WERI-Rb-1 (cell line): ENCODE measurements around the gene RDH11.

Experiments used
- DNase-seq: peaks from one replicate; pipeline ENCODE4 v3.0.0-alpha.2; 2020
- H3K27ac ChIP-seq: fragments of 250-450 bp; sonication (Bioruptor Pico); 2 replicates; pipeline ENCODE4 v1.5.1; 2020; ENCODE audit warnings: mild to moderate bottlenecking, moderate library complexity
- H3K27me3 ChIP-seq: fragments of 250-450 bp; sonication (Bioruptor Pico); 2 replicates; pipeline ENCODE4 v1.5.1; 2021; ENCODE audit warnings: mild to moderate bottlenecking, low read depth, moderate library complexity; ENCODE audit not compliant: insufficient read depth, severe bottlenecking
- H3K36me3 ChIP-seq: fragments of 250-450 bp; sonication (Bioruptor Pico); 2 replicates; pipeline ENCODE4 v1.5.1; 2020; ENCODE audit warnings: mild to moderate bottlenecking, moderate library complexity
- H3K4me3 ChIP-seq: 2 replicates; pipeline ENCODE4 v1.5.1; 2011; ENCODE audit warnings: low read depth, mild to moderate bottlenecking, control low read depth, low read length
- H3K9me3 ChIP-seq: fragments of 250-450 bp; sonication (Bioruptor Pico); 2 replicates; pipeline ENCODE4 v1.5.1; 2021; ENCODE audit warnings: mild to moderate bottlenecking, moderate library complexity; ENCODE audit not compliant: severe bottlenecking
- CTCF ChIP-seq: IDR thresholded peaks from 2 replicates; pipeline ENCODE4 v1.5.1; 2011; ENCODE audit warnings: low read depth, mild to moderate bottlenecking, control low read depth, inconsistent platforms, low read length

RDH11 gene

DNA sequence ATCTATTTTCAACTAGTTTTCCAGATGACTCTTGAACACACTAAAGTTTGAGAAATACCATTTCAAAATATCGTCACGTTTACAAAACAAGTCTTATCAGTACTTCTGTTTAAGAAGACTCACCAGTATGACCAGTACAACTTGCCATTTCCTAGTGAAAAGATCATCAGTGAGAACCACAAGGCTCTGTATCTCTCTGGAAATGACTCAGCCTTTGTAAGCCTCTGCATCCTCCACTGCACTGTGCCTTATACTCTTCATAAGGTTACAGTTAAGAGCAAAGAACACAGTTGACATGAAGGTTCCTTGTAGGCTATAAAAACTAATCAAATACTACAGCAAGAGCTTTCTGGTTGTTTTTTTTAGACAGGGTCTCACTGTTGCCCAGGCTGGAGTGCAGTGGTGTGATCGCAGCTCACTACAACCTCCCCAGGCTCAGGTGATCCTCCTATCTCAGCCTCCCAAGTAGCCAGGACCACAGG is 15.4 kb downstream of the RDH11 start:
- Histone ChIP-seq H3K4me3 (no peak overlapping the region), H3K27ac (no peak overlapping the region), H3K9me3 (no peaks in the 10 kb centered on the region), H3K27me3 (no peaks in the 10 kb centered on the region), H3K36me3 (peaks cover 45% of the 10 kb centered on the region)
- TF ChIP-seq CTCF: no peak
- DNase-seq: no peak

GRCh38 chr14:67679006-67679405 is 16.6 kb downstream of the RDH11 start:
- no peak for TF ChIP-seq CTCF
- Histone ChIP-seq H3K36me3 (peaks cover 44% of the 10 kb centered on the region), H3K9me3 (no peaks in the 10 kb centered on the region), H3K27ac (no peak overlapping the region), H3K27me3 (no peaks in the 10 kb centered on the region), H3K4me3 (no peak overlapping the region)
- DNase-seq: no peak

- TF ChIP-seq CTCF: no peak
- Histone ChIP-seq H3K27ac (peak overlapping the region; percentile 100), H3K27me3 (no peaks in the 10 kb centered on the region), H3K36me3 (peaks cover 25% of the 10 kb centered on the region), H3K4me3 (peak overlapping the region; percentile 89), H3K9me3 (no peaks in the 10 kb centered on the region)
- no peak for DNase-seq
Observed at GRCh38 chr14:67675219-67675582, 20.4 kb downstream of the RDH11 start.

- peak; percentile 81 for DNase-seq
- no peaks in the 10 kb centered on the region for H3K9me3 ChIP-seq
- peak within 1 kb of the TSS; percentile 89 for H3K4me3 ChIP-seq
- H3K27me3 ChIP-seq: no peaks in the 10 kb centered on the region
- peak within 1 kb of the TSS; percentile 100 for H3K27ac ChIP-seq
- H3K36me3 ChIP-seq: peaks cover 20% of the 10 kb centered on the region
- peak; percentile 36; the same call in 1 of the 2 replicates for TF ChIP-seq CTCF
Observed at GRCh38 chr14:67674480-67675218, 20.9 kb downstream of the RDH11 start, which contains the start of gene VTI1B. TSS of gene VTI1B (minus strand) at chr14:67674632. CDS start at chr14:67674489, 143 bp downstream.

GRCh38 chr14:67674139-67674479 is 21.5 kb downstream of the RDH11 start:
- peaks cover 19% of the 10 kb centered on the region for H3K36me3 ChIP-seq
- DNase-seq: peak; percentile 87
- H3K9me3 ChIP-seq: no peaks in the 10 kb centered on the region
- H3K27me3 ChIP-seq: no peaks in the 10 kb centered on the region
- peak overlapping the region; percentile 89 for H3K4me3 ChIP-seq
- H3K27ac ChIP-seq: peak overlapping the region; percentile 100
- TF ChIP-seq CTCF: peak; percentile 32; the same call in 1 of the 2 replicates
